Stimulated activated CD4-positive, alpha-beta T cell treated with anti-CD3 and anti-CD28 coated beads, TNF-alpha, amount 100 ng/mL, for 48 hours (primary cell): ENCODE measurements around the gene SPEN.

ENCODE experiments used
- DNase-seq, 3 donors: peaks; one replicate each; pipeline ENCODE4 v3.0.0-alpha.2; 2020; ENCODE audit warnings: low read depth in 3 of 3

SPEN gene

DNA sequence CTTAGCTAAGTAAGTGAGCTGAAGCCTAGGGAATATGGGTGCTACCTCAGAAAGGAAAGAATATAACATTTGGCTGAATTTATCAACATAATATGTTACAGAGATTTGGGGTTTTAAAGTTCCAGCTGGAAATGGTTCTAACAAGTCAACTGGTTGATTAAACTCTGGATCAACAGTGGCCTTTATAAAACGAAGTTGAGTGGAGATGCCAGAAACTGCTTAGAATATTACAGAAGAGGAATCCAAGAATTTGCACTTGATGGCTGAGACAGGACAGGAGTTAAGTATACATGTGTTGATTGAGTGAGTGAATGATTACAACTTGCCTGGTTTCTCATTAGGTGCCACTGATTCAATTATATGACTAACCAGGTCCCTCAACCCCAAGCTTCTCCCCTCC is 135.8 kb downstream of the SPEN start:
- no peak for DNase-seq

DNA sequence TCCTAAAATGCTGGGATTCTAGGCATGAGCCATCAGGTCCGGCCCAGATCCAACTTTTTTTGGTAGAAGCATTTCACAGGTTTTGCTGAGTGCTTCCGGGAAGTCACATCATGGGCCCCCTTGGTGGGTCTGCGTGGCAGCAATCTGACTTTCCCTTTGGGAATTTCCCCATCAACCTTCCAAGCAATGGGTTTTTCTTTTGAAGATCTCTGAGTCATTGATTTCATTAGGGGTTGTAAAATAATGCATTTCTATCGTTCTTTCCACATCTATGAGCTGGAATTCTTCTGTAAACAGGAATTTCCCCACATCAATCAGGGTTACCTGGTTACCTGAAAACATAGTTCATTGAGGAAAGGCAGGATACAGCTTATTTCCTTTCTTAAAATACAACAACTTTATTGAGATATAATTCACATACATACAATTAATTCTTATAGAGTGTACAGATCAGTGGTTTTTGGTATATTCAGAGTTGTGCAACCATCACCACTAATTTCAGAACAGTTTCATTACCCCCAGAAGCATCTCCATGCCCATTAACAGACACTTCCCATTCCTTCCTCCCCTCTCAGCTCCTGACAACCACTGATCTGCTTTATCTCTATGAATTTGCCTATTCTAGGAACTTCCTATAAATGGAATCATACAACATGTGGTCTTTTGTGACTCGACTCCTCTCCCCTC is 138.2 kb downstream of the SPEN start:
- DNase-seq: no peak

GRCh38 chr1:15988856-15989736 is 141.6 kb downstream of the SPEN start:
- DNase-seq: no peak

DNA sequence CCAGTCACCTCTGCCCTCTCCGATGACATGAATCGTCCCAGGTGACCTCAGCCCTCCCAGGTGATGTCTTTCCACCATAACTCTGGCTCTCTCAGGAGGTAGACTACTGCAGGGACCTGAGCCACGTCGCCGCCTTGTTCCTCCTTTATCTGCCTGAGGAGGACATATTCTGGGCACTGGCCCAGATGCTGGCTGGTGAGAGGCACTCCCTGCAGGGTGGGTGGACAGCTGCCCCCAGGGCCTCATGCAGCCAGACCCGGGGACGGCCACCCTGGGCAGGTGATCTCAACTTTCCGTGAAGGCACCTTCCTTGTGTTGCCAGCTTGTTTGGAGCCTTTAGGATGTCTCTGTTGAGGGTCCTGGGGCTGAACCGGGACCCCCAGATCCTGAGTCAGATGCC is 142.3 kb downstream of the SPEN start:
- DNase-seq: no peak
